HepG2 (cell line): Measurements from ENCODE around the gene PTPRM. TPM values are rescaled to one million over a fixed set of nuclear protein-coding genes. Genes with fewer than 3 reads are reported as not detected.

ENCODE experiments used
- ATAC-seq: fragments of 200-7000 bp; cut with Tn5 transposase; 3 replicates; pipeline ENCODE4 v1.9.1; 2020; ENCODE audit warnings: mild to moderate bottlenecking, moderate library complexity
- BruUV-seq: library from RNA; stranded (reverse); fragments of 400-500 nt; replicated peaks from 2 replicates; lab custom pipeline; 2021; lab: Mats Ljungman, UMichigan
- CTCF ChIA-PET: fragments of 300-600 bp; formaldehyde crosslinking; extraction: SDS; loops from one replicate; lab custom pipeline; 2021; ENCODE audit warnings: low total read pairs, inconsistent platforms, low intra/inter-chr PET ratio; lab: Yijun Ruan, JAX
- POLR2A ChIA-PET: fragments of 350-600 bp; sonication (Branson Sonifier 250); formaldehyde crosslinking; loops from one replicate; lab custom pipeline; 2020; ENCODE audit warnings: antibody characterized with exemption, inconsistent platforms; lab: Yijun Ruan, JAX
- DNase-seq: peaks from one replicate; pipeline ENCODE4 v3.0.0-alpha.2; 2015; ENCODE audit warnings: low spot score
- FAIRE-seq: peaks from 3 replicates; lab custom pipeline; 2011; peaks lifted over from hg19 to GRCh38; lab: Jason Lieb, UNC
- H2AFZ ChIP-seq: one replicate; pipeline ENCODE4 v1.6.1; 2011; ENCODE audit warnings: low read length, inconsistent platforms
- H3K27ac ChIP-seq: fragments of 300-600 bp; 3 replicates; pipeline ENCODE4 v1.8.0; 2011; ENCODE audit warnings: mixed run types, mild to moderate bottlenecking, mixed read lengths, low read length, inconsistent platforms; ENCODE audit not compliant: insufficient read depth; ENCODE audit errors: extremely low read length
- H3K27me3 ChIP-seq, 2 experiments: fragments of 200-600 bp in 1 of 2; 2 replicates in 1 of 2; 3 replicates in 1 of 2; pipeline versions ENCODE4 v1.6.0 to v1.8.0; 2011; ENCODE audit warnings: low read length in 2 of 2, mild to moderate bottlenecking in 2 of 2, moderate library complexity in 2 of 2, inconsistent platforms in 1 of 2; ENCODE audit not compliant: insufficient read depth in 2 of 2, control insufficient read depth in 1 of 2
- H3K36me3 ChIP-seq, 2 experiments: fragments of 200-600 bp in 1 of 2; replicated peaks in 1 of 2; 2 replicates in 1 of 2; 3 replicates in 1 of 2; pipeline versions ENCODE4 v1.5.1 to v1.8.0; 2011; ENCODE audit warnings: low read length in 2 of 2, inconsistent platforms in 1 of 2; ENCODE audit not compliant: insufficient read depth in 2 of 2, control insufficient read depth in 1 of 2
- H3K4me1 ChIP-seq: 2 replicates; pipeline ENCODE4 v1.5.1; 2012; ENCODE audit warnings: low read length, inconsistent platforms; ENCODE audit not compliant: insufficient read depth
- H3K4me2 ChIP-seq: 2 replicates; pipeline ENCODE4 v1.6.0; 2011; ENCODE audit warnings: low read depth, low read length, inconsistent platforms
- H3K4me3 ChIP-seq, 3 experiments: fragments of 200-600 bp in 1 of 3; sonication (generic), shearing (Covaris generic) in 1 of 3; replicated peaks in 1 of 3; 2 replicates each; pipeline ENCODE4 v1.5.1; 2011 to 2016; ENCODE audit warnings: low read length in 3 of 3, inconsistent platforms in 2 of 3, low read depth in 2 of 3, mild to moderate bottlenecking in 2 of 3, control low read depth in 1 of 3, mixed read lengths in 1 of 3; ENCODE audit not compliant: insufficient read depth in 1 of 3
- H3K79me2 ChIP-seq: one replicate; pipeline ENCODE4 v1.6.1; 2011; ENCODE audit warnings: low read length, inconsistent platforms; ENCODE audit not compliant: insufficient read depth
- H3K9ac ChIP-seq: 2 replicates; pipeline ENCODE4 v1.6.0; 2011; ENCODE audit warnings: mild to moderate bottlenecking, low read depth, low read length, inconsistent platforms; ENCODE audit not compliant: insufficient read depth
- H3K9me3 ChIP-seq: 2 replicates; pipeline ENCODE4 v1.5.1; 2012; ENCODE audit warnings: mild to moderate bottlenecking, low read length
- H4K20me1 ChIP-seq: 2 replicates; pipeline ENCODE4 v1.6.0; 2011; ENCODE audit warnings: inconsistent platforms, mild to moderate bottlenecking, low read length, moderate library complexity; ENCODE audit not compliant: insufficient read depth
- ELF1 ChIP-seq: sonication (generic); formaldehyde crosslinking; IDR thresholded peaks from 2 replicates; pipeline ENCODE4 v1.4.0; 2020; ENCODE audit warnings: missing genetic modification reagents
- HHEX ChIP-seq: IDR thresholded peaks from 2 replicates; pipeline ENCODE4 v1.6.1; 2016; ENCODE audit warnings: control low read depth
- HMGXB3 ChIP-seq: sonication (generic); formaldehyde crosslinking; IDR thresholded peaks from 2 replicates; pipeline ENCODE4 v1.4.0; 2020; ENCODE audit warnings: missing genetic modification reagents, borderline replicate concordance
- HNF1B ChIP-seq: sonication (generic); formaldehyde crosslinking; IDR thresholded peaks from 2 replicates; pipeline ENCODE4 v1.5.1; 2020; ENCODE audit warnings: mild to moderate bottlenecking, moderate library complexity, missing genetic modification reagents
- HNRNPUL1 ChIP-seq: fragments of 200-400 bp; formaldehyde crosslinking; IDR thresholded peaks from 2 replicates; pipeline ENCODE4 v1.6.1; 2017; ENCODE audit warnings: low read depth, mild to moderate bottlenecking, low read length, moderate library complexity
- LCORL ChIP-seq, 2 experiments: fragments of 450-650 bp in 1 of 2; sonication (generic) in 1 of 2; formaldehyde crosslinking in 1 of 2; IDR thresholded peaks; 2 replicates each; pipeline versions ENCODE4 v1.5.0 to v1.6.1; 2017 to 2020; ENCODE audit warnings: antibody characterized with exemption in 1 of 2, missing genetic modification reagents in 1 of 2
- ZNF276 ChIP-seq: sonication (generic); formaldehyde crosslinking; IDR thresholded peaks from 2 replicates; pipeline ENCODE4 v1.4.0; 2020; ENCODE audit warnings: mild to moderate bottlenecking, low read depth, missing genetic modification reagents
- ZNF609 ChIP-seq: sonication (generic); formaldehyde crosslinking; IDR thresholded peaks from 2 replicates; pipeline ENCODE4 v1.4.0; 2020; ENCODE audit warnings: mild to moderate bottlenecking, missing genetic modification reagents, borderline replicate concordance
- WGBS: methylation state at CpG from one replicate; pipeline ENCODE4 v1.1.6; 2017; ENCODE audit warnings: low lambda C conversion rate; 5-methylcytosine and 5-hydroxymethylcytosine counted together
- in situ Hi-C: cut with HindIII; loops from 2 replicates; pipeline ENCODE4 v1.10.0; 2017; ENCODE audit warnings: low pct_unique_long_range_greater_than_20kb; ENCODE audit not compliant: extremely low pct_ligation_motif_present
- intact Hi-C: fragments of 100-400 bp; cut with micrococcal nuclease; formaldehyde crosslinking; loops from one replicate; pipeline ENCODE4 v1.10.0; 2022; ENCODE audit not compliant: unreplicated experiment
- polyA plus RNA-seq, 8 experiments: library from polyadenylated mRNA; depleted of rRNA in 3 of 8; stranded (reverse) in 7 of 8; unstranded in 1 of 8; fragments of >200 nt; fragmentation: Illumina TruSeq in 4 of 8; extraction: Trizol in 4 of 8; gene quantifications; 2 replicates each; pipeline versions ENCODE4 v1.2.1 to v1.2.3, GENCODE V29; 2011 to 2016; ENCODE audit warnings: low read depth in 4 of 8, missing spikeins in 1 of 8, mixed read lengths in 1 of 8; ENCODE audit not compliant: insufficient read depth in 1 of 8
- total RNA-seq, 5 experiments: library from RNA; depleted of rRNA; stranded (reverse); fragments of >200 nt; fragmentation: Illumina TruSeq; extraction: Trizol; gene quantifications; 2 replicates each; pipeline ENCODE4 v1.2.3, GENCODE V29; 2016; ENCODE audit warnings: low read depth in 1 of 5

Gene PTPRM
- total and polyA plus RNA-seq, 2 of the 13 experiments (the other 11 are each of a cell fraction or from before 2014, with no cell fraction given) = 12.6 to 108 TPM

GRCh38 chr18:8212896-8213780 lies 646.0 kb downstream of the PTPRM start (continued):
- TF ChIP-seq ZNF609 (CRISPR knock-in tag) (no peak), HNF1B (no peak)

- Histone ChIP-seq H2AFZ (no peak overlapping the region), H3K4me2 (no peak overlapping the region), H3K79me2 (no peaks in the 10 kb centered on the region), H3K27me3 (no peaks in the 10 kb centered on the region), H4K20me1 (no peaks in the 10 kb centered on the region), H3K4me3 (no peak overlapping the region), H3K9me3 (no peaks in the 10 kb centered on the region), H3K9ac (no peak overlapping the region), H3K36me3 (no peaks in the 10 kb centered on the region), H3K4me1 (no peaks in the 10 kb centered on the region), H3K27ac (no peak overlapping the region)
- intact Hi-C loops = no loop called here
- no TSS peak for BruUV-seq
- no peak for DNase-seq
- ChIA-PET CTCF (no interaction called here), POLR2A (no interaction called here)
- FAIRE-seq = no peak
- WGBS = 95% methylated on average over 2 of the region's 2 CpGs
- ATAC-seq = no peak
- in situ Hi-C loops = no loop called here
- no peak for TF ChIP-seq ELF1 (CRISPR knock-in tag)
- TF ChIP-seq HHEX (CRISPR knock-in tag) = no peak
- no peak for TF ChIP-seq LCORL (IDR thresholded peaks at IDR 0.05)
- TF ChIP-seq LCORL (CRISPR knock-in tag; IDR thresholded peaks at IDR 0.05) = no peak
- TF ChIP-seq ZNF276 (CRISPR knock-in tag) = no peak
- no peak for TF ChIP-seq HNRNPUL1
- TF ChIP-seq HMGXB3 (CRISPR knock-in tag) = no peak
Measured at GRCh38 chr18:8215741-8216140, 648.6 kb downstream of the PTPRM start.
